Suppressor macrophage treated with lipopolysaccharide for 1 hour (primary cell): ENCODE results near the gene UBD.

ENCODE experiments used
- DNase-seq, 3 donors: peaks; one replicate each; pipeline ENCODE4 v3.0.0-alpha.2; 2020 to 2022

UBD gene

GRCh38 chr6:29558439-29559079, 973 bp downstream of the UBD start:
- DNase-seq = no peak

GRCh38 chr6:29557320-29557719, 2.2 kb downstream of the UBD start:
- DNase-seq = no peak

- DNase-seq = no peak
Measured at GRCh38 chr6:29554764-29555163, 4.8 kb downstream of the UBD start.

- DNase-seq = peak; percentile 50 to 67 (median 62)
Measured at GRCh38 chr6:29553268-29554057, 6.1 kb downstream of the UBD start.

GRCh38 chr6:29552512-29553051, 7.0 kb downstream of the UBD start:
- DNase-seq = peak; percentile 70 to 86 (median 85)

GRCh38 chr6:29547573-29547972, 12.0 kb downstream of the UBD start:
- no peak for DNase-seq

GRCh38 chr6:29537714-29538403, 21.7 kb downstream of the UBD start:
- DNase-seq = no peak

GRCh38 chr6:29532320-29532951, 27.1 kb downstream of the UBD start:
- DNase-seq = no peak

GRCh38 chr6:29531668-29532067, 27.9 kb downstream of the UBD start:
- DNase-seq = peak in 1 of 3 donors; percentile 8

- no peak for DNase-seq
Measured at GRCh38 chr6:29530671-29531310, 28.7 kb downstream of the UBD start.

- DNase-seq = no peak
Measured at GRCh38 chr6:29529956-29530355, 29.6 kb downstream of the UBD start.

- no peak for DNase-seq
Measured at GRCh38 chr6:29528988-29529560, 30.5 kb downstream of the UBD start.

- no peak for DNase-seq
Measured at GRCh38 chr6:29528300-29528931, 31.1 kb downstream of the UBD start.

GRCh38 chr6:29527564-29527963, 32.0 kb downstream of the UBD start:
- no peak for DNase-seq

GRCh38 chr6:29527126-29527525, 32.4 kb downstream of the UBD start:
- no peak for DNase-seq

GRCh38 chr6:29525311-29525639, 34.3 kb downstream of the UBD start:
- DNase-seq = no peak

- no peak for DNase-seq
Measured at GRCh38 chr6:29524444-29525310, 34.9 kb downstream of the UBD start.

GRCh38 chr6:29524044-29524443, 35.5 kb downstream of the UBD start:
- DNase-seq = no peak

- no peak for DNase-seq
Measured at GRCh38 chr6:29522227-29522626, 37.3 kb downstream of the UBD start.

- no peak for DNase-seq
Measured at GRCh38 chr6:29521006-29521680, 38.4 kb downstream of the UBD start.
